AG09309 (cell line): ENCODE results near the gene OTUB1.
A peak's percentile ranks its signal among the peaks of the same experiment; 100 is the strongest.
"Not testable (repeated sequence)": the region's sequence is repeated elsewhere in the genome, so short reads cannot be mapped to it uniquely, and the experiment has no call there.

Source experiments
- DNase-seq: peaks from one replicate; pipeline ENCODE4 v3.0.0-alpha.2; 2010; ENCODE audit warnings: low read depth
- H3K4me3 ChIP-seq: 2 replicates; pipeline ENCODE4 v1.5.1; 2011; ENCODE audit warnings: mild to moderate bottlenecking, low read depth, low read length, moderate library complexity; ENCODE audit not compliant: control insufficient read depth
- CTCF ChIP-seq: IDR thresholded peaks from 2 replicates; pipeline ENCODE4 v1.5.1; 2011; ENCODE audit warnings: mild to moderate bottlenecking, low read depth, low read length, inconsistent platforms; ENCODE audit not compliant: insufficient read depth, control insufficient read depth; ENCODE audit errors: missing control alignments

The OTUB1 gene

DNA sequence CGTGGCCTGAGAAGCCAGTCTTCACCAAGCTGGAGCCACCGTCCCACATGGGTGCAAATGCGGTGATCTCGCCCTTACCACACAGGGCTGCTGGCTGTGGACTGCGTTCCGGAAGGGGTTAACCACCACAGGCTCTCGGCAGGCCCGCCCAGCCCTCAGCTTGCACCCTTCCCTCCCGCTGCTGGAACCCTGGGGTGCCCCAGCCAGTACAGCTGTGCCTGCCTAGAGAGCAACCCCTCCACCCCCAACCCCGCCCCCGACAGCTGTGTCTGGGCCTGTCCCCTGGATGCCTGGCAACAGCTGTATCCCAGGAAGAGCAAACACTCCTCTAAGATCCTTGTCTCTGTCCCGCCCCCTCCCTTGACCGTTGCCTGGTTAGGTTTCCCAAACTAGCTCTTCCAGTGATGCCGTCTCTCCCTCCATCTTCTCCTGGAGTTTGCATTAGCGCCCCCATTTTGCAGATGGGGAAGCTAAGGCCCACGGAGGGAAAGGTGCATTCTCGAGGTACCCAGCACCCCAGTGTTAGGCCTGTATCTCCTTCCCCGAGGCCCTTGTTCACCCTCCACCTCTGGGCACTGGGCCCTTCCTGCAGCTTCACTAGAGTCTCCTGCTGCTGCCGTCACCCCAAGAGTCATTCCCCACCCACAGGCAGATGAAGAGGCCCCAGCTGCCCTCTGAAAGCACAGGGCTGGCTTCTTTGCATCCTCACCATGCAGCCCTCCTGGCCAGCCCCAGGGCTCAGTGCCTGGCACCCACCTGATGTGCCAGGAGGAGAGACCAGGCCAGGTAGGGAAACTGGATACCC is 24.4 kb upstream of the OTUB1 start:
- no peak for TF ChIP-seq CTCF
- no peak overlapping the region for H3K4me3 ChIP-seq
- DNase-seq: no peak

DNA sequence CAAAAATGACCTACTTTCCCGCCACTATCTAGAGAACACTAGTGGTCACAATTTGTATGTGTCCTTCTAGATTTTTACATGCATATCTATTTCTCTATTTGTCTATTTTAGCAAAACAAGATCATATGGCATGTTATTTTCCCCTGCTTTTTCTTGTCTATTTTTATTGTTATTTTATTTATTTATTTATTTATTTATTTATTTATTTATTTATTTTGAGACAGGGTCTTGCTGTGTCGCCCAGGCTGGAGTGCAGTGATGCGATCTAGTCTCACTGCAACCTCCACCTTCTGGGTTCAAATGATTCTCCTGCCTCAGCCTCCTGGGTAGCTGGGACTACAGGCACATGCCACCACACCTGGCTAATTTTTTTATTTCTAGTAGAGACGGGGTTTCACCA is 22.3 kb upstream of the OTUB1 start:
- not testable (repeated sequence) for DNase-seq, H3K4me3 ChIP-seq

- TF ChIP-seq CTCF: no peak
- no peak for DNase-seq
- H3K4me3 ChIP-seq: no peak overlapping the region
Measured at GRCh38 chr11:63966444-63966843, 19.8 kb upstream of the OTUB1 start.

GRCh38 chr11:63969461-63969860 is 16.8 kb upstream of the OTUB1 start:
- TF ChIP-seq CTCF: no peak
- no peak for DNase-seq
- H3K4me3 ChIP-seq: no peak overlapping the region

- no peak for TF ChIP-seq CTCF
- no peak for DNase-seq
Measured at GRCh38 chr11:63970902-63971301, 15.3 kb upstream of the OTUB1 start.

GRCh38 chr11:63973912-63974258 is 12.4 kb upstream of the OTUB1 start:
- DNase-seq, H3K4me3 ChIP-seq: not testable (repeated sequence)

More at GRCh38 chr11:63970902-63971301, 15.3 kb upstream of the OTUB1 start:
- H3K4me3 ChIP-seq: no peak overlapping the region

- peak; percentile 12 for TF ChIP-seq CTCF
- peak within 1 kb of the TSS; percentile 92 for H3K4me3 ChIP-seq
- DNase-seq: peak; percentile 99
Measured at GRCh38 chr11:63974259-63975143, 11.7 kb upstream of the OTUB1 start, which contains the start of gene COX8A. TSS of gene COX8A (plus strand) at chr11:63974620. CDS start at chr11:63974681, 61 bp downstream.
